GM18519 (cell line): ENCODE measurements around the gene CDAN1.

Experiments used
- ATAC-seq: cut with Tn5 transposase; IDR thresholded peaks from one replicate; pipeline ENCODE4 v1.9.1; 2021; ENCODE audit warnings: mild to moderate bottlenecking, moderate library complexity; ENCODE audit not compliant: unreplicated experiment, low FRiP score

CDAN1 gene

GRCh38 chr15:42734076-42734672 is 2.8 kb downstream of the CDAN1 start:
- no peak for ATAC-seq

- ATAC-seq: no peak
These were observed 3.9 kb downstream of the CDAN1 start for GRCh38 chr15:42733027-42733426.

GRCh38 chr15:42732095-42732827 is 4.7 kb downstream of the CDAN1 start:
- ATAC-seq: no peak

- ATAC-seq: no peak
These were observed 5.5 kb downstream of the CDAN1 start for GRCh38 chr15:42731461-42731860.

- ATAC-seq: no peak
These were observed 6.4 kb downstream of the CDAN1 start for GRCh38 chr15:42730536-42730935.

- ATAC-seq: no peak
These were observed 6.8 kb downstream of the CDAN1 start for GRCh38 chr15:42730135-42730534.

- ATAC-seq: no peak
These were observed 7.5 kb downstream of the CDAN1 start for GRCh38 chr15:42729409-42729808.

GRCh38 chr15:42728972-42729371 is 8.0 kb downstream of the CDAN1 start:
- no peak for ATAC-seq

GRCh38 chr15:42728560-42728959 is 8.4 kb downstream of the CDAN1 start:
- no peak for ATAC-seq

- ATAC-seq: no peak
These were observed 9.1 kb downstream of the CDAN1 start for GRCh38 chr15:42727750-42728381.

GRCh38 chr15:42726114-42726513 is 10.8 kb downstream of the CDAN1 start:
- no peak for ATAC-seq

- no peak for ATAC-seq
These were observed 11.5 kb downstream of the CDAN1 start for GRCh38 chr15:42725331-42725903.

GRCh38 chr15:42724276-42724675 is 12.7 kb downstream of the CDAN1 start:
- ATAC-seq: no peak

GRCh38 chr15:42723068-42723467 is 13.9 kb downstream of the CDAN1 start:
- ATAC-seq: no peak

GRCh38 chr15:42721916-42722315 is 15.0 kb downstream of the CDAN1 start:
- ATAC-seq: no peak

- ATAC-seq: no peak
These were observed 15.9 kb downstream of the CDAN1 start for GRCh38 chr15:42721016-42721415.

- no peak for ATAC-seq
These were observed 16.9 kb downstream of the CDAN1 start for GRCh38 chr15:42720071-42720470.

- no peak for ATAC-seq
These were observed 17.9 kb downstream of the CDAN1 start for GRCh38 chr15:42719043-42719442.

GRCh38 chr15:42716626-42717025 is 20.3 kb downstream of the CDAN1 start:
- no peak for ATAC-seq

- no peak for ATAC-seq
These were observed 20.8 kb downstream of the CDAN1 start for GRCh38 chr15:42716125-42716524.

GRCh38 chr15:42712584-42712983 is 24.3 kb downstream of the CDAN1 start:
- no peak for ATAC-seq

GRCh38 chr15:42711746-42712145 is 25.2 kb downstream of the CDAN1 start:
- no peak for ATAC-seq
